Endodermal cell (in vitro differentiated cells): ENCODE results near the gene SMOC2. TPM values are rescaled to one million over a fixed set of nuclear protein-coding genes. Genes with fewer than 3 reads are reported as not detected.

Source experiments
- DNase-seq: peaks from one replicate; pipeline ENCODE4 v3.0.0-alpha.2; 2017
- H3K27ac ChIP-seq: 2 replicates; pipeline ENCODE4 v1.5.1; 2013; ENCODE audit warnings: mild to moderate bottlenecking, low read depth, low read length, moderate library complexity
- H3K27me3 ChIP-seq: 2 replicates; pipeline ENCODE4 v1.6.1; 2013; ENCODE audit warnings: mild to moderate bottlenecking, low read length, moderate library complexity; ENCODE audit not compliant: insufficient read depth, control insufficient read depth, poor library complexity, severe bottlenecking
- H3K36me3 ChIP-seq: 2 replicates; pipeline ENCODE4 v1.7.0; 2013; ENCODE audit warnings: mild to moderate bottlenecking, low read length, moderate library complexity; ENCODE audit not compliant: control insufficient read depth, insufficient read depth
- H3K4me1 ChIP-seq: one replicate; pipeline ENCODE4 v1.7.0; 2013; ENCODE audit warnings: low read length; ENCODE audit not compliant: control insufficient read depth, insufficient read depth
- H3K4me3 ChIP-seq: 2 replicates; pipeline ENCODE4 v1.5.1; 2013; ENCODE audit warnings: mild to moderate bottlenecking, low read length, moderate library complexity
- H3K9ac ChIP-seq: 2 replicates; pipeline ENCODE4 v1.6.1; 2013; ENCODE audit warnings: mild to moderate bottlenecking, low read length, moderate library complexity; ENCODE audit not compliant: poor library complexity, severe bottlenecking; ENCODE audit errors: extremely low read depth
- H3K9me3 ChIP-seq: 2 replicates; pipeline ENCODE4 v1.6.1; 2013; ENCODE audit warnings: mild to moderate bottlenecking, low read length, moderate library complexity; ENCODE audit not compliant: control insufficient read depth
- H3K27ac Mint-ChIP-seq: 2 replicates; pipeline ENCODE4 v1.8.0; 2020; ENCODE audit warnings: mixed read lengths
- H3K27me3 Mint-ChIP-seq: 2 replicates; pipeline ENCODE4 v1.8.0; 2021; ENCODE audit warnings: mild to moderate bottlenecking, mixed read lengths; ENCODE audit not compliant: insufficient read depth
- H3K36me3 Mint-ChIP-seq: 2 replicates; pipeline ENCODE4 v1.8.0; 2020; ENCODE audit warnings: low read depth, mixed read lengths
- H3K4me1 Mint-ChIP-seq: 2 replicates; pipeline ENCODE4 v1.8.0; 2020; ENCODE audit warnings: mixed read lengths
- H3K4me3 Mint-ChIP-seq: 2 replicates; pipeline ENCODE4 v1.8.0; 2020; ENCODE audit warnings: mild to moderate bottlenecking, moderate library complexity, mixed read lengths
- H3K9me3 Mint-ChIP-seq: 2 replicates; pipeline ENCODE4 v1.8.0; 2020; ENCODE audit warnings: mild to moderate bottlenecking, mixed read lengths
- WGBS, 2 experiments: methylation state at CpG; one replicate each; pipeline versions ENCODE4 v1.1.5 to v1.1.7; 2013; ENCODE audit warnings: missing lambda C conversion rate in 2 of 2, mixed read lengths in 1 of 2; ENCODE audit not compliant: insufficient coverage in 1 of 2, insufficient read length in 1 of 2; 5-methylcytosine and 5-hydroxymethylcytosine counted together
- total RNA-seq, 2 donors: library from RNA; stranded (reverse); fragmentation: NEBNext Ultra II Directional in 1 of 2; extraction: Animal tissue kit (Norgen Biotek cat#: 25700) in 1 of 2; gene quantifications; 2 replicates in 1 of 2; 3 replicates in 1 of 2; pipeline ENCODE4 v1.2.1, GENCODE V29; 2021
- TF ChIP-seq, protein P1 (sequence below): fragments of 200-600 bp; sonication (generic); conservative IDR thresholded peaks from 2 replicates; pipeline ENCODE4 v1.5.0; 2021; ENCODE audit warnings: antibody characterized with exemption, mild to moderate bottlenecking

The SMOC2 gene
- total RNA-seq, 2 donors from 2014 or later = 0.20 TPM; not detected in 1

DNA sequence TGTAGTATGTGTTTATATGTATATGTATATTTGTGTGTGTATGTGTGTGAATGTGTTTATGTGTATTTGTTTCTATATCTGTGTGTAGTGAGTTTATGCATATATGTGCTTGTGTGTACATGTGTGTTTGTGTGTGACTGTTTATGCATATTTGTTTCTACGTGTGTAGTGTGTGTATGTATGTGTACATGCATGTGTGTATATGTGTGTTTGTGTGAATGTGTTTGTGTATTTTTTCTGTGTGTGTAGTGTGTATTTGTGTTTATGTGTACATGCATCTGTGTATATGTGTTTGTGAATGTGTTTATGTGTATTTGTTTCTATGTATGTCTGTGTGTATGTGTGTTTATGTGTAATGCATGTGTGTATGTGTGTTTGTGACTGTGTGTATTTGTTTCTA lies 12.1 kb upstream of the SMOC2 start:
- TF ChIP-seq, protein P1, sequence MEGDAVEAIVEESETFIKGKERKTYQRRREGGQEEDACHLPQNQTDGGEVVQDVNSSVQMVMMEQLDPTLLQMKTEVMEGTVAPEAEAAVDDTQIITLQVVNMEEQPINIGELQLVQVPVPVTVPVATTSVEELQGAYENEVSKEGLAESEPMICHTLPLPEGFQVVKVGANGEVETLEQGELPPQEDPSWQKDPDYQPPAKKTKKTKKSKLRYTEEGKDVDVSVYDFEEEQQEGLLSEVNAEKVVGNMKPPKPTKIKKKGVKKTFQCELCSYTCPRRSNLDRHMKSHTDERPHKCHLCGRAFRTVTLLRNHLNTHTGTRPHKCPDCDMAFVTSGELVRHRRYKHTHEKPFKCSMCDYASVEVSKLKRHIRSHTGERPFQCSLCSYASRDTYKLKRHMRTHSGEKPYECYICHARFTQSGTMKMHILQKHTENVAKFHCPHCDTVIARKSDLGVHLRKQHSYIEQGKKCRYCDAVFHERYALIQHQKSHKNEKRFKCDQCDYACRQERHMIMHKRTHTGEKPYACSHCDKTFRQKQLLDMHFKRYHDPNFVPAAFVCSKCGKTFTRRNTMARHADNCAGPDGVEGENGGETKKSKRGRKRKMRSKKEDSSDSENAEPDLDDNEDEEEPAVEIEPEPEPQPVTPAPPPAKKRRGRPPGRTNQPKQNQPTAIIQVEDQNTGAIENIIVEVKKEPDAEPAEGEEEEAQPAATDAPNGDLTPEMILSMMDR = no peak
- Histone ChIP-seq H3K27ac (no peak overlapping the region), H3K36me3 (no peaks in the 10 kb centered on the region), H3K9me3 (no peaks in the 10 kb centered on the region), H3K27me3 (no peaks in the 10 kb centered on the region), H3K4me3 (no peak overlapping the region), H3K9ac (no peak overlapping the region), H3K4me1 (no peaks in the 10 kb centered on the region)
- H3K9me3 Mint-ChIP-seq = no peaks in the 10 kb centered on the region
- no peak overlapping the region for H3K4me3 Mint-ChIP-seq
- no peaks in the 10 kb centered on the region for H3K4me1 Mint-ChIP-seq
- H3K27ac Mint-ChIP-seq = no peak overlapping the region
- peaks cover 5% of the 10 kb centered on the region for H3K27me3 Mint-ChIP-seq
- H3K36me3 Mint-ChIP-seq = no peaks in the 10 kb centered on the region
- WGBS, 2 experiments = 86 to 91% methylated on average over 1 of the region's 1 CpG
- DNase-seq = no peak

DNA sequence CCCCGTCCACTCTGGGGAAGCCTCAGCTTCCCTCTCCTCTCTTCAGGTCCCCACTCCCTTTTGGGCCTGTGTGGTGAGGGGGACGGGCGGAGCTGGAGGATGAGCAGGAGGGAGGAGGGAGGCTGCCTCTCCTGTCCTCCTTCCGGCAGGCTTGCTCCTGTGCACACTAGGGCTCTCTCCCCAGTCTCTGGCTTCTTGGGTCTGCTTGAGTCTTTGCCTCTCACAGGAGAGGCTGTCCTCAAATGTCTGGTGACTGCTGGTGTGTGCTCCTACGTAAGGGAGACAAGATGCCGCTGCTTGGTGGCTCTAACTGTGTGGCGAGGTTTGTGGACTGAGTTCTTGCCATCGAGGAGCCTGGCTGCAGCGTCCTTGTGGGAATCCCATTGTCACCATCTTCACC lies 8.8 kb upstream of the SMOC2 start:
- Histone ChIP-seq H3K9me3 (no peaks in the 10 kb centered on the region), H3K4me1 (no peaks in the 10 kb centered on the region), H3K27me3 (no peaks in the 10 kb centered on the region), H3K9ac (no peak overlapping the region), H3K27ac (no peak overlapping the region), H3K36me3 (no peaks in the 10 kb centered on the region), H3K4me3 (no peak overlapping the region)
- Mint-ChIP-seq H3K4me3 (no peak overlapping the region), H3K27ac (no peak overlapping the region), H3K9me3 (no peaks in the 10 kb centered on the region), H3K4me1 (no peaks in the 10 kb centered on the region), H3K27me3 (peaks cover 24% of the 10 kb centered on the region), H3K36me3 (no peaks in the 10 kb centered on the region)
- DNase-seq = no peak
- TF ChIP-seq, protein P1 = no peak
- 92 to 93% methylated on average over 5 to 7 of the region's 9 CpGs for WGBS, 2 experiments

DNA sequence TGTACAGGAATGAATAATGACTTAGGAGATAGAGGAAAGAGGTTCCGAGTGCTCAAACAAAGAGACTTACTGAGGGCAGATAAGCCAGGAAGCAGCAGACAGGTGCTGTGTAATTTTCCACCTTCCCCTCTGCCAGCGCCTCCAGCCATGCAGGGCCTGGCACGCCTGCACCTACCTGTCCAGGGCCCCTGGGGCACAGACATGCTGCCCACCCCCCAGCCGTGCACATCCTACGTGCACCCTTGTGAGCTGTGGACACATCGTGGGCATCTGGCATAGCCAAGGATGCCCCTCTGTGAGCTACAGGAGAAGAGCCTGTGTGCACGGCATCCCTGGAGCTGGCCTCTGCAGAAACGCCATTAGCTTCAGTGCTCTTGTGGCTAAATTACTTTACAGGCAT lies 7.1 kb upstream of the SMOC2 start:
- H3K27me3 ChIP-seq = peaks cover 12% of the 10 kb centered on the region
- no peak overlapping the region for H3K9ac ChIP-seq
- H3K4me1 ChIP-seq = no peaks in the 10 kb centered on the region
- no peaks in the 10 kb centered on the region for H3K36me3 Mint-ChIP-seq
- DNase-seq = no peak
- peaks cover 31% of the 10 kb centered on the region for H3K27me3 Mint-ChIP-seq
- TF ChIP-seq, protein P1 = no peak
- H3K36me3 ChIP-seq = no peaks in the 10 kb centered on the region
- H3K4me3 Mint-ChIP-seq = no peak overlapping the region
- H3K4me1 Mint-ChIP-seq = no peaks in the 10 kb centered on the region
- no peak overlapping the region for H3K27ac ChIP-seq
- H3K9me3 ChIP-seq = no peaks in the 10 kb centered on the region
- no peak overlapping the region for H3K4me3 ChIP-seq
- 91 to 94% methylated on average over 3 to 8 of the region's 8 CpGs for WGBS, 2 experiments
- no peaks in the 10 kb centered on the region for H3K9me3 Mint-ChIP-seq
- no peak overlapping the region for H3K27ac Mint-ChIP-seq
